Measurements from ENCODE around the gene LRIT1.

- TF ChIP-seq TCF4 (CRISPR knock-in tag; IDR thresholded peaks at IDR 0.05; ENCODE audit: borderline replicate concordance): no peak
- TF ChIP-seq ZNF565 (CRISPR knock-in tag; conservative IDR thresholded peaks at IDR 0.05; ENCODE audit: low read depth): no peak
- TF ChIP-seq OSR1 (CRISPR knock-in tag; IDR thresholded peaks at IDR 0.05): no peak
- no peak for TF ChIP-seq RARB (CRISPR knock-in tag; IDR thresholded peaks at IDR 0.05)
- no peak for TF ChIP-seq ZFP3 (CRISPR knock-in tag; IDR thresholded peaks at IDR 0.05)
- no peak for TF ChIP-seq ZC3H10 (CRISPR knock-in tag; IDR thresholded peaks at IDR 0.05)
- TF ChIP-seq PPARA (CRISPR knock-in tag; IDR thresholded peaks at IDR 0.05; ENCODE audit: borderline replicate concordance): no peak
- TF ChIP-seq ESRRG (CRISPR knock-in tag; IDR thresholded peaks at IDR 0.05): no peak
- no peak for TF ChIP-seq ISL1 (CRISPR knock-in tag; IDR thresholded peaks at IDR 0.05)
- no peak for TF ChIP-seq ZNF70 (CRISPR knock-in tag; IDR thresholded peaks at IDR 0.05)
- TF ChIP-seq PATZ1 (CRISPR knock-in tag; IDR thresholded peaks at IDR 0.05; ENCODE audit: borderline replicate concordance): no peak
- no peak for TF ChIP-seq TSHZ2 (CRISPR knock-in tag; IDR thresholded peaks at IDR 0.05)
These were observed 52.5 kb downstream of the LRIT1 start for GRCh38 chr10:84188815-84189214.
